ENCODE data around the gene CDKAL1.

GRCh38 chr6:20835315-20836010 lies 301.2 kb downstream of the CDKAL1 start:
- TF ChIP-seq, protein P1, sequence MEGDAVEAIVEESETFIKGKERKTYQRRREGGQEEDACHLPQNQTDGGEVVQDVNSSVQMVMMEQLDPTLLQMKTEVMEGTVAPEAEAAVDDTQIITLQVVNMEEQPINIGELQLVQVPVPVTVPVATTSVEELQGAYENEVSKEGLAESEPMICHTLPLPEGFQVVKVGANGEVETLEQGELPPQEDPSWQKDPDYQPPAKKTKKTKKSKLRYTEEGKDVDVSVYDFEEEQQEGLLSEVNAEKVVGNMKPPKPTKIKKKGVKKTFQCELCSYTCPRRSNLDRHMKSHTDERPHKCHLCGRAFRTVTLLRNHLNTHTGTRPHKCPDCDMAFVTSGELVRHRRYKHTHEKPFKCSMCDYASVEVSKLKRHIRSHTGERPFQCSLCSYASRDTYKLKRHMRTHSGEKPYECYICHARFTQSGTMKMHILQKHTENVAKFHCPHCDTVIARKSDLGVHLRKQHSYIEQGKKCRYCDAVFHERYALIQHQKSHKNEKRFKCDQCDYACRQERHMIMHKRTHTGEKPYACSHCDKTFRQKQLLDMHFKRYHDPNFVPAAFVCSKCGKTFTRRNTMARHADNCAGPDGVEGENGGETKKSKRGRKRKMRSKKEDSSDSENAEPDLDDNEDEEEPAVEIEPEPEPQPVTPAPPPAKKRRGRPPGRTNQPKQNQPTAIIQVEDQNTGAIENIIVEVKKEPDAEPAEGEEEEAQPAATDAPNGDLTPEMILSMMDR (IDR thresholded peaks at IDR 0.05; ENCODE audit: extremely low read depth in 1 of 2, insufficient read depth in 1 of 2, low read depth in 1 of 2, low read length in 2 of 2) = no peak
- TF ChIP-seq EZH2 (IDR thresholded peaks at IDR 0.05; ENCODE audit: borderline replicate concordance, low read depth, low read length, severe bottlenecking) (no peak), POLR2A (IDR thresholded peaks at IDR 0.05; ENCODE audit: low read depth, low read length) (no peak), MAX (IDR thresholded peaks at IDR 0.05; ENCODE audit: insufficient read depth, insufficient read length) (no peak), JUN (IDR thresholded peaks at IDR 0.05; ENCODE audit: borderline replicate concordance, insufficient read depth, insufficient read length, low read depth) (no peak)
